ENCODE measurements around the gene SLC29A3.
A peak's percentile ranks its signal among the peaks of the same experiment; 100 is the strongest.

GRCh38 chr10:71303569-71303907 lies 15.5 kb upstream of the SLC29A3 start:
- TF ChIP-seq CTCF (IDR thresholded peaks at IDR 0.05) (peak in 1 of 4 experiments; percentile 3), POLR2A (IDR thresholded peaks at IDR 0.05) (no peak)

Data from uterus (tissue), 2 donors.